HEK293T (cell line): ENCODE results near the gene CUZD1.

Source experiments
- CTCF ChIA-PET: fragments of 350-600 bp; formaldehyde crosslinking; extraction: SDS; loops from one replicate; lab custom pipeline; 2021; ENCODE audit warnings: antibody characterized with exemption, inconsistent platforms; lab: Yijun Ruan, JAX
- POLR2A ChIA-PET: fragments of 350-600 bp; formaldehyde crosslinking; extraction: SDS; loops from one replicate; lab custom pipeline; 2020; ENCODE audit warnings: antibody characterized with exemption, inconsistent platforms; lab: Yijun Ruan, JAX
- DNase-seq: peaks from one replicate; pipeline ENCODE4 v3.0.0; 2012; ENCODE audit warnings: mixed read lengths; ENCODE audit errors: extremely low spot score
- ARNT ChIP-seq: fragments of 450-650 bp; IDR thresholded peaks from 2 replicates; pipeline ENCODE4 v1.6.1; 2017; ENCODE audit warnings: mild to moderate bottlenecking
- BHLHE40 ChIP-seq: fragments of 450-650 bp; IDR thresholded peaks from 2 replicates; pipeline ENCODE4 v1.6.1; 2016; ENCODE audit warnings: mild to moderate bottlenecking, moderate library complexity, borderline replicate concordance
- CTBP1 ChIP-seq: fragments of 450-650 bp; IDR thresholded peaks from 2 replicates; pipeline ENCODE4 v1.6.1; 2016; ENCODE audit warnings: borderline replicate concordance
- ELF4 ChIP-seq: fragments of 450-650 bp; IDR thresholded peaks from 2 replicates; pipeline ENCODE4 v1.6.1; 2017; ENCODE audit warnings: antibody characterized with exemption
- FOXA1 ChIP-seq: fragments of 450-650 bp; IDR thresholded peaks from 2 replicates; pipeline ENCODE4 v1.6.1; 2016; ENCODE audit warnings: mild to moderate bottlenecking
- FOXK2 ChIP-seq: fragments of 450-650 bp; IDR thresholded peaks from 2 replicates; pipeline ENCODE4 v1.6.1; 2016; ENCODE audit warnings: mild to moderate bottlenecking
- FOXM1 ChIP-seq: fragments of 450-650 bp; IDR thresholded peaks from 2 replicates; pipeline ENCODE4 v1.6.1; 2017; ENCODE audit warnings: mild to moderate bottlenecking, borderline replicate concordance
- HDGF ChIP-seq: fragments of 450-650 bp; IDR thresholded peaks from 2 replicates; pipeline ENCODE4 v1.6.1; 2017; ENCODE audit warnings: antibody characterized with exemption, borderline replicate concordance
- L3MBTL2 ChIP-seq: fragments of 450-650 bp; conservative IDR thresholded peaks from 2 replicates; pipeline ENCODE4 v1.6.1; 2016; ENCODE audit warnings: mild to moderate bottlenecking
- LEF1 ChIP-seq: fragments of 450-650 bp; IDR thresholded peaks from 2 replicates; pipeline ENCODE4 v1.6.1; 2017; ENCODE audit warnings: mild to moderate bottlenecking, borderline replicate concordance
- NFRKB ChIP-seq: fragments of 450-650 bp; IDR thresholded peaks from 2 replicates; pipeline ENCODE4 v1.6.1; 2016; ENCODE audit warnings: mild to moderate bottlenecking, moderate library complexity
- PKNOX1 ChIP-seq: fragments of 450-650 bp; IDR thresholded peaks from 2 replicates; pipeline ENCODE4 v1.6.1; 2016
- SP1 ChIP-seq: fragments of 450-650 bp; IDR thresholded peaks from 2 replicates; pipeline ENCODE4 v1.6.1; 2017
- SUZ12 ChIP-seq: fragments of 450-650 bp; IDR thresholded peaks from 2 replicates; pipeline ENCODE4 v1.6.1; 2016; ENCODE audit warnings: mild to moderate bottlenecking
- TARDBP ChIP-seq: fragments of 450-650 bp; IDR thresholded peaks from 2 replicates; pipeline ENCODE4 v1.6.1; 2016
- ZNF384 ChIP-seq: fragments of 450-650 bp; IDR thresholded peaks from 2 replicates; pipeline ENCODE4 v1.6.1; 2016

CUZD1 gene

DNA sequence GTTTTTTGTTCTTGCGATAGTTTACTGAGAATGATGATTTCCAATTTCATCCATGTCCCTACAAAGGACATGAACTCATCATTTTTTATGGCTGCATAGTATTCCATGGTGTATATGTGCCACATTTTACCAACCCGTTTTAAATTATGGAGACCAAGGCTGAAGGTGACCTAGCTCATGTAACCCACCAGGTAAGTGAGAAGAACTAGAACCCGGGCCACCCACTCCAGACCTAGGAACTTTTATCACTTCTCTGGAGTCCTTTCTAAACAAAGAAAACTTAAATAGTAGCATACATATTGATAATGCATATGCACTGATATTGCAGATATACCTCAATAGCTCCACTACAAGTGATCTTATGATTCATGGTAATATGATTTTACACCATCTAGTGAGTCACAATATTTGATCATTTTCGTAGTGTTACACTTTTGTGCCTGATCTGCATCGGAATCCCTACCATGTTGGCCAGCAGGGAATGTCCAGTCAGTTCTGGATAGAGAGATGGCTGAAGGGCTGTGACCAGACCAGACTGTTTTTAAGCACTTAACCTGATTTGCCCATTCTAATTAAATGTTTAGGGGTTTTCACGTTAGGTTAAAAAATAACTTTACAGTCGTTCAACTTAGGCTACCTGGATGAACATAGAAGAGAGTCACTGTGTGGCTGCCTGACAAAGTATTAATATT lies 15.2 kb downstream of the CUZD1 start:
- CTCF ChIA-PET, result no interaction called here
- no peak for DNase-seq
- TF ChIP-seq SUZ12 (no peak), CTBP1 (no peak), BHLHE40 (no peak), L3MBTL2 (no peak), PKNOX1 (no peak), ZNF384 (no peak), FOXA1 (no peak), ARNT (no peak), FOXK2 (no peak), TARDBP (no peak), ELF4 (no peak), SP1 (no peak), LEF1 (no peak), HDGF (no peak), NFRKB (no peak)
- POLR2A ChIA-PET, result no interaction called here

GRCh38 chr10:122829454-122829853 lies 16.2 kb downstream of the CUZD1 start:
- CTCF ChIA-PET, result no interaction called here
- no peak for TF ChIP-seq BHLHE40
- TF ChIP-seq CTBP1, result no peak
- TF ChIP-seq SUZ12, result no peak
- no peak for DNase-seq
- POLR2A ChIA-PET, result no interaction called here

DNA sequence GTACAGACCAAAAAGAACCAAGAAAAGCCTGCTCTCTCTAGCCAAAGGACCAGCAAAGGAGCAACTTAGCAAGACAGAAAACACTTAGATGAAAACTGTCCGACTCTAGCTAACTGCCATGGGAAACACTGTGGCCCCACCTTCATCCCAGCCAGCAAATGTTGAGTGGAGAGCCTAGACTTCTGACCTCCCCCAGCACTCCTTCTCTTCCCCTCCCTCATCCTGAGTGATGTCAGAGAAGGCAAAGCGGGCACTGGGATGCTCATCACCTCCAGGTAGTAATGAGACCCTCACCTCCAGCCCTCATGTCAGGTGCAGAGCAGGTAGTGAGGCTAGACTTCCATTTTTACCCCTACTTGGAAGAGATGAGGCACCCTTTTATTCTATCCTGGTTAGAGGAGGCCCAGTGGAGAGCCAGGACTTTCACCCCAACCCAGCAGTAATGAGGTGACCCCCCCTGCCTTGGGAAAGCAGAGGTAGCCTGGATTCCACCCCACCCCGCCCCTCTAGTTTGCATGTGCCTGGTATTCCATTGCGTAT lies 16.9 kb downstream of the CUZD1 start:
- DNase-seq, result no peak
- CTCF ChIA-PET, result no interaction called here
- POLR2A ChIA-PET, result no interaction called here
- TF ChIP-seq FOXA1 (no peak), TARDBP (no peak), LEF1 (no peak), ELF4 (no peak), L3MBTL2 (no peak), ARNT (no peak), SUZ12 (no peak), SP1 (no peak), FOXK2 (no peak), CTBP1 (no peak), ZNF384 (no peak), PKNOX1 (no peak), BHLHE40 (no peak), FOXM1 (no peak)

DNA sequence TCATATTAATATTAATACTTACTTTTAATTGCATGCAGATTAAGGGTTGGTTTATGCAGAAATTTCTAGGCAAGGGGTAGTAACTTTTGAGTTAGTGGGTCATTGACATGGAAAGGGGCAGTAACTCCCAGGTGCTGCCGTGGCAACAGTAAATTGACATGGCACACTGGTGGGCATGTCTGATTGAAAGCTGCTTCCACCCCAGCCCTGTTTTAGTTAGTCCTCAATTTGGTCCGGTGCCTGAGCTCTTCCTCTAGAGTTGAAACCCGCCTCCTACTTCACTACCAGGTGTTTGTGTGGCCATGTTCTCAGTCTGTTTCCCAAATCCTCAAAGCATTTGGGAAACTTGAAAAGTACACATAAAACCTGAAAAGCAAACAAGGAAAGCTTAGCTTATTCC lies 18.4 kb downstream of the CUZD1 start:
- no peak for TF ChIP-seq LEF1
- POLR2A ChIA-PET, result no interaction called here
- DNase-seq, result no peak
- CTCF ChIA-PET, result no interaction called here

DNA sequence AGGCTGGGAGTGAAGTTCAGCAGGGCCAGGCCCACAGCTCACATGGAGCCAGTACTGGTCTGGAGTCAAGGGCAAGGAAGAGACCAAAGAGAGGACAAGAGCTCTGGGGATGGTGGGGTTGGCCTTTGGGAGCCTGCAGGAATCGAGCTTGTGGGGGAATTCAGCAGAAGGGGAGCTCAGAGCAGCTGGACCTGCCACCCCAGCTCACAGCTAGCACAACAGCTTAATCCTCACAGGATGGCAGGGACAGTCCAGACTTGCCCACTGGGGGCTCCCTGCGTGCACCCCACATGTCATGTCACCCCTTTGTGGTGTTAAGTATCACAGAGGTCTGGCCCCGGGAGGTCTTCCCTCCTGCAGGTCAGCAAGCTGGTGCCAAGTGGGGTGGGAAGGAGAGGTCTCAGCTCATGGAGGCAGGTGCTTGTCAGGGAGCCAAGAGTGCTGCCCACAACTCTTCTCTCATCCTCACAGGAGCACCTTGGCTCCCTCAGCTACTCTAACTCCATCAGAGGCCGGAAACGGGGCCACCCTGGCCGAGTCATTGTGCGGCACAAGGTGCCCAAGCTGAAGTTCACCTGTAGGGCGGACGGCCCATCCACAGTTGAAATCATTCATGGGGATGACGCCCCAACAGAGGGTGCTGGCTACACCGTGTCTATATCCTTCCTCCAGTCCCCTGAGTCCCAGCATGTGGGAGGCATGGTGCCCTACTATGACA lies 22.5 kb downstream of the CUZD1 start:
- POLR2A ChIA-PET, result no interaction called here
- TF ChIP-seq ELF4 (no peak), LEF1 (no peak), NFRKB (no peak), FOXM1 (no peak), ZNF384 (no peak), FOXA1 (no peak), TARDBP (no peak), SUZ12 (no peak), CTBP1 (no peak), ARNT (no peak), L3MBTL2 (no peak), FOXK2 (no peak), PKNOX1 (no peak), HDGF (no peak), BHLHE40 (no peak), SP1 (no peak)
- CTCF ChIA-PET, result no interaction called here
- DNase-seq, result no peak

- DNase-seq, result no peak
- POLR2A ChIA-PET, result no interaction called here
Observed at GRCh38 chr10:122821808-122822207, 23.8 kb downstream of the CUZD1 start.

More at GRCh38 chr10:122821808-122822207, 23.8 kb downstream of the CUZD1 start:
- CTCF ChIA-PET, result no interaction called here
- TF ChIP-seq FOXK2 (no peak), SUZ12 (no peak), FOXA1 (no peak), FOXM1 (no peak), ARNT (no peak), L3MBTL2 (no peak), CTBP1 (no peak), HDGF (no peak)
